ENCODE measurements around the gene RGS11. TPM values are rescaled to one million over a fixed set of nuclear protein-coding genes. Genes with fewer than 3 reads are reported as not detected.

Gene RGS11
- total RNA-seq, 1 donor from 2014 or later = 16.4 TPM

DNA sequence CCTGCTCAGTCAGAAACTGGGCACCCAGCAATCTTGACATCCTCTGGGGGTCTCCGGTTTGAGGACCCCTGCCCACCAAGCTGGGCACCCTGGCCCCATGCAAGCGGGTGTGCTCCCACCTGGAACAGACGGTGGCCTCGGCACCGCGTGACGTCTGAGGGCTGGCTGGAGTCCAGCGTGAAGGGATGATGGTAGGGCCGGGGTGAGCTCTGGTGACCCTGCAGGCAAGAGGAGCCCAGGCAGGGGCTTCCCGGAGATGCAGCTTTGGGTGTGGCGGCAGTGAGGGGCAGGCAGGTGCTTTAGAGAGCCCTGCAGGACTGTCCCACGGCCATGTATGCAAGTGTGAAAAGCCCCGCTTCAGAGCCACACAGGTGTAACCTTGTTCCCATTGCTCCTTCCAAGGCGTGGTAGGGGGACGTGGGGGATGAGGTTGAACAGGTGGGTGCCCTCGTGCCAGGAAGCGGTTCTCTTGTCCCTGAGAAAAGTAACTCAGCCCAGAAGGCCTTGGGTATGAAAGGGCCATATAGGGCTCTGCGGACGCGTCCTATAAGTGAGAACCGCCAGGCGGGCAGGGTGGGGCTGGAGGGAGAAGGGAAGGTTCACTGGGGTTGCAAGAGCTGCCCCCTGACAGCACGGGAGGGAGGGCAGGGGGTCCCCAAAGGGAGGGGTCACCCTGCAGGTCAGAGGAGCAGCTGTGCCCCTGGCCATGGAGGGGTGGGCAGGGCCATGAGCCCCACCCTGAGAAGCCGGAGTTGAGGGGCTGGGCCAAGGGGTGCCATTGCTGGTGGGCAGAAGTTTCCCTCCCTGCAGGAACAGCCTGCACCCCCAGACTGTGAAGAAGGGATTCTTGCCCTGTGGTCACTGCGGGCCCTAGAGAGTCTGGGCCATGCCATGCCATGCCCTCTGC is 9.2 kb downstream of the RGS11 start:
- intact Hi-C loops (cut with micrococcal nuclease) = no loop called here
- DNase-seq = no peak
- H3K9me3 ChIP-seq (replicated peaks) = no peaks in the 10 kb centered on the region
- H3K4me3 ChIP-seq = no peak overlapping the region
- no peaks in the 10 kb centered on the region for H3K4me1 ChIP-seq
- no peak for TF ChIP-seq CTCF (IDR thresholded peaks at IDR 0.05; ENCODE audit: borderline replicate concordance)
- H3K27ac ChIP-seq (replicated peaks) = no peak overlapping the region
- H3K27me3 ChIP-seq (ENCODE audit: low read depth) = no peaks in the 10 kb centered on the region
- peaks cover 37% of the 10 kb centered on the region for H3K36me3 ChIP-seq

GRCh38 chr16:265711-266110 is 10.0 kb downstream of the RGS11 start:
- no peaks in the 10 kb centered on the region for H3K27me3 ChIP-seq (ENCODE audit: low read depth)
- TF ChIP-seq CTCF (IDR thresholded peaks at IDR 0.05; ENCODE audit: borderline replicate concordance) = no peak
- peaks cover 45% of the 10 kb centered on the region for H3K36me3 ChIP-seq
- no peak for DNase-seq
- intact Hi-C loops (cut with micrococcal nuclease) = no loop called here
- H3K4me3 ChIP-seq = no peak overlapping the region
- no peaks in the 10 kb centered on the region for H3K9me3 ChIP-seq (replicated peaks)
- no peak overlapping the region for H3K27ac ChIP-seq (replicated peaks)
- no peaks in the 10 kb centered on the region for H3K4me1 ChIP-seq

DNA sequence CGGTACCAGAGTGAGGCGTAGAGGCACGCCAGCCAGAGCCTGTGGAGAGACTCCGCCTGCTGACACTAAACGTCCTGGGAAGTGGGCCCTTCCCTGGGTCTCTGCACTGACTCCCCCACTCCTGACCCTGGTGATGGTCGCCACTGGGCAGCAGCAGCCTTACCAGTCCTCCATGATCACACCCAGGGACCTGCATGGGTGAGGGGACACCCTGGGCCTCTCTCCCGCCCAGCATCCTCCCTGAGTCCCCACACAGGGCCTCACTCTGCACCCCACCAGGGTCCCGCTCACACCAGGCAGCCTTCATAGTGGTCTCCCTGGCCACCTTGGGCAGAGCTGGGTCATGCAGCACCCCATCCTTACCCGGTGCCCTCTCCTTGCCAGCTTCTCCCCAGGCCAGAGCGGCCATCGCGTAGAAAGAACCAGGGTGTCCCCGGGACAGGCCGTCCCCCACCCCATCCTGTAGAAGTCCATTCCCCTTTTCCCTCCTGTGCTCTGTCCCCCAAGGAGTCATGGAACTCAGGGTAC is 10.7 kb downstream of the RGS11 start:
- intact Hi-C loops (cut with micrococcal nuclease) = no loop called here
- H3K4me3 ChIP-seq = no peak overlapping the region

GRCh38 chr16:264440-264951 is 11.2 kb downstream of the RGS11 start:
- H3K27me3 ChIP-seq (ENCODE audit: low read depth) = no peaks in the 10 kb centered on the region
- TF ChIP-seq CTCF (IDR thresholded peaks at IDR 0.05; ENCODE audit: borderline replicate concordance) = no peak
- no peak for DNase-seq
- H3K4me1 ChIP-seq = no peaks in the 10 kb centered on the region
- H3K36me3 ChIP-seq = peaks cover 57% of the 10 kb centered on the region
- no peak overlapping the region for H3K4me3 ChIP-seq
- H3K27ac ChIP-seq (replicated peaks) = no peak overlapping the region
- intact Hi-C loops (cut with micrococcal nuclease) = no loop called here
- no peaks in the 10 kb centered on the region for H3K9me3 ChIP-seq (replicated peaks)

More for the DNA sequence above, 10.7 kb downstream of the RGS11 start:
- DNase-seq = no peak
- Histone ChIP-seq H3K36me3 (peaks cover 52% of the 10 kb centered on the region), H3K27me3 (ENCODE audit: low read depth) (no peaks in the 10 kb centered on the region), H3K4me1 (no peaks in the 10 kb centered on the region), H3K27ac (replicated peaks) (no peak overlapping the region), H3K9me3 (replicated peaks) (no peaks in the 10 kb centered on the region)
- TF ChIP-seq CTCF (IDR thresholded peaks at IDR 0.05; ENCODE audit: borderline replicate concordance) = no peak

DNA sequence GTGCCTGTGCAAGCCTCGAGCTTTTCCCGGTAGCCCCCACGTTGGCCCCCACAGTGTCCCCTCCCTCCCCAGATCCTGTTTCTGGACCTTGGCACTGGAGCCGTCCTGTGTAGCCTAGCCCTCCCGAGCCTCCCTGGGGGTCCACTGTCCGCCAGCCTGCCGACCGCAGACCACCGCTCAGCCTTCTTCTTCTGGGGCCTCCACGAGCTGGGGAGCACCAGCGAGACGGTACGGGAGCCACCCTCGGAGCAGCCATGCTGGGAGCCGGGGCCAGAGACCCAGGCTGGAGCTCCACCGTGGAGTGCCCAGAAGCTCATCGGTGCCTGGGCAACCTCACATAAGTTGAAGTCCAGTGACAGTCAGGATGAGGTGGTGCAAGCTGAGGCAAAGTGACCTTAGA is 11.8 kb downstream of the RGS11 start:
- peaks cover 63% of the 10 kb centered on the region for H3K36me3 ChIP-seq
- H3K27ac ChIP-seq (replicated peaks) = no peak overlapping the region
- TF ChIP-seq CTCF (IDR thresholded peaks at IDR 0.05; ENCODE audit: borderline replicate concordance) = no peak
- intact Hi-C loops (cut with micrococcal nuclease) = no loop called here
- DNase-seq = no peak
- H3K9me3 ChIP-seq (replicated peaks) = no peaks in the 10 kb centered on the region
- H3K4me3 ChIP-seq = no peak overlapping the region
- H3K4me1 ChIP-seq = no peaks in the 10 kb centered on the region
- H3K27me3 ChIP-seq (ENCODE audit: low read depth) = no peaks in the 10 kb centered on the region

All from left ventricle myocardium inferior (tissue), 1 donor.